HepG2 (cell line): ENCODE results near the gene VPS50. TPM values are rescaled to one million over a fixed set of nuclear protein-coding genes. Genes with fewer than 3 reads are reported as not detected.

Experiments used
- BRD4 ChIP-seq: sonication (generic); formaldehyde crosslinking; IDR thresholded peaks from 2 replicates; pipeline ENCODE4 v1.4.0; 2020; ENCODE audit warnings: missing genetic modification reagents
- CC2D1A ChIP-seq: sonication (generic); formaldehyde crosslinking; IDR thresholded peaks from 2 replicates; pipeline ENCODE4 v1.8.1; 2023; ENCODE audit warnings: mild to moderate bottlenecking, missing genetic modification reagents
- CENPT ChIP-seq: sonication (generic); formaldehyde crosslinking; IDR thresholded peaks from 2 replicates; pipeline ENCODE4 v1.8.0; 2022; ENCODE audit warnings: low read depth, mild to moderate bottlenecking, moderate library complexity, missing genetic modification reagents
- EZH2 ChIP-seq: conservative IDR thresholded peaks from 2 replicates; pipeline ENCODE4 v1.6.1; 2012; ENCODE audit warnings: mild to moderate bottlenecking, low read depth, low read length, moderate library complexity
- IKZF1 ChIP-seq: fragments of 450-650 bp; IDR thresholded peaks from 2 replicates; pipeline ENCODE4 v1.7.1; 2016
- MIXL1 ChIP-seq: IDR thresholded peaks from 2 replicates; pipeline ENCODE4 v1.6.1; 2016
- NAIF1 ChIP-seq: sonication (generic); formaldehyde crosslinking; IDR thresholded peaks from 2 replicates; pipeline ENCODE4 v1.5.0; 2020; ENCODE audit warnings: mild to moderate bottlenecking, missing genetic modification reagents, borderline replicate concordance
- NR2C2 ChIP-seq: sonication (generic); formaldehyde crosslinking; IDR thresholded peaks from 2 replicates; pipeline ENCODE4 v1.4.0; 2020; ENCODE audit warnings: missing genetic modification reagents, mild to moderate bottlenecking, moderate library complexity, borderline replicate concordance
- SETDB1 ChIP-seq: sonication (generic); formaldehyde crosslinking; IDR thresholded peaks from 2 replicates; pipeline ENCODE4 v1.5.1; 2020; ENCODE audit warnings: missing genetic modification reagents, mild to moderate bottlenecking, borderline replicate concordance
- SMC3 ChIP-seq: IDR thresholded peaks from 2 replicates; pipeline ENCODE4 v1.6.1; 2011; ENCODE audit warnings: low read length, improper control_type of control experiment
- SOX6 ChIP-seq, 2 experiments: fragments of 450-650 bp in 1 of 2; sonication (generic) in 1 of 2; formaldehyde crosslinking in 1 of 2; IDR thresholded peaks; 2 replicates each; pipeline versions ENCODE4 v1.4.0 to v1.6.1; 2017 to 2020; ENCODE audit warnings: antibody characterized with exemption in 1 of 2, mild to moderate bottlenecking in 1 of 2, missing genetic modification reagents in 1 of 2
- SSRP1 ChIP-seq: IDR thresholded peaks from 2 replicates; pipeline ENCODE4 v1.6.1; 2016; ENCODE audit warnings: control low read depth
- TMF1 ChIP-seq: sonication (generic); formaldehyde crosslinking; IDR thresholded peaks from 2 replicates; pipeline ENCODE4 v1.8.1; 2022; ENCODE audit warnings: low read depth, missing genetic modification reagents
- TOPORS ChIP-seq: sonication (generic); formaldehyde crosslinking; IDR thresholded peaks from 2 replicates; pipeline ENCODE4 v1.8.0; 2023; ENCODE audit warnings: mild to moderate bottlenecking, missing genetic modification reagents
- ZNF136 ChIP-seq: sonication (generic); formaldehyde crosslinking; IDR thresholded peaks from 2 replicates; pipeline ENCODE4 v1.8.1; 2022; ENCODE audit warnings: low read depth, mild to moderate bottlenecking, moderate library complexity, missing genetic modification reagents
- ZNF451 ChIP-seq: sonication (generic); formaldehyde crosslinking; IDR thresholded peaks from 2 replicates; pipeline ENCODE4 v1.5.0; 2020; ENCODE audit warnings: mild to moderate bottlenecking, missing genetic modification reagents
- ZNF562 ChIP-seq: sonication (generic); formaldehyde crosslinking; IDR thresholded peaks from 2 replicates; pipeline ENCODE4 v1.8.0; 2022; ENCODE audit warnings: missing genetic modification reagents, borderline replicate concordance
- ZNF879 ChIP-seq: sonication (generic); formaldehyde crosslinking; IDR thresholded peaks from 2 replicates; pipeline ENCODE4 v1.8.1; 2023; ENCODE audit warnings: missing genetic modification reagents
- polyA plus RNA-seq, 8 experiments: library from polyadenylated mRNA; depleted of rRNA in 3 of 8; stranded (reverse) in 7 of 8; unstranded in 1 of 8; fragments of >200 nt; fragmentation: Illumina TruSeq in 4 of 8; extraction: Trizol in 4 of 8; gene quantifications; 2 replicates each; pipeline versions ENCODE4 v1.2.1 to v1.2.3, GENCODE V29; 2011 to 2016; ENCODE audit warnings: low read depth in 4 of 8, missing spikeins in 1 of 8, mixed read lengths in 1 of 8; ENCODE audit not compliant: insufficient read depth in 1 of 8
- total RNA-seq, 5 experiments: library from RNA; depleted of rRNA; stranded (reverse); fragments of >200 nt; fragmentation: Illumina TruSeq; extraction: Trizol; gene quantifications; 2 replicates each; pipeline ENCODE4 v1.2.3, GENCODE V29; 2016; ENCODE audit warnings: low read depth in 1 of 5
- TF ChIP-seq, protein P1 (sequence below): sonication (generic); formaldehyde crosslinking; IDR thresholded peaks from 2 replicates; pipeline ENCODE4 v1.4.0; 2020; ENCODE audit warnings: missing genetic modification reagents
- TF ChIP-seq, protein P2 (sequence below), 2 experiments: sonication (generic) in 1 of 2; formaldehyde crosslinking in 1 of 2; IDR thresholded peaks; 2 replicates each; pipeline versions ENCODE4 v1.5.1 to v1.6.1; 2011 to 2020; ENCODE audit warnings: borderline replicate concordance in 1 of 2, low read depth in 1 of 2, low read length in 1 of 2, mild to moderate bottlenecking in 1 of 2, missing genetic modification reagents in 1 of 2, moderate library complexity in 1 of 2
- TF ChIP-seq, protein P3 (sequence below): sonication (generic); formaldehyde crosslinking; IDR thresholded peaks from 2 replicates; pipeline ENCODE4 v1.5.1; 2020; ENCODE audit warnings: missing genetic modification reagents, mild to moderate bottlenecking, borderline replicate concordance
- TF ChIP-seq, protein P4 (sequence below): IDR thresholded peaks from 2 replicates; pipeline ENCODE4 v1.6.1; 2016; ENCODE audit warnings: missing genetic modification reagents, missing compliant biosample characterization
- TF ChIP-seq, protein P5 (sequence below): sonication (generic); formaldehyde crosslinking; IDR thresholded peaks from 2 replicates; pipeline ENCODE4 v1.5.0; 2020; ENCODE audit warnings: missing genetic modification reagents

Gene VPS50
- total and polyA plus RNA-seq, 2 of the 13 experiments (the other 11 are each of a cell fraction or from before 2014, with no cell fraction given) = 10.3 to 20.4 TPM

DNA sequence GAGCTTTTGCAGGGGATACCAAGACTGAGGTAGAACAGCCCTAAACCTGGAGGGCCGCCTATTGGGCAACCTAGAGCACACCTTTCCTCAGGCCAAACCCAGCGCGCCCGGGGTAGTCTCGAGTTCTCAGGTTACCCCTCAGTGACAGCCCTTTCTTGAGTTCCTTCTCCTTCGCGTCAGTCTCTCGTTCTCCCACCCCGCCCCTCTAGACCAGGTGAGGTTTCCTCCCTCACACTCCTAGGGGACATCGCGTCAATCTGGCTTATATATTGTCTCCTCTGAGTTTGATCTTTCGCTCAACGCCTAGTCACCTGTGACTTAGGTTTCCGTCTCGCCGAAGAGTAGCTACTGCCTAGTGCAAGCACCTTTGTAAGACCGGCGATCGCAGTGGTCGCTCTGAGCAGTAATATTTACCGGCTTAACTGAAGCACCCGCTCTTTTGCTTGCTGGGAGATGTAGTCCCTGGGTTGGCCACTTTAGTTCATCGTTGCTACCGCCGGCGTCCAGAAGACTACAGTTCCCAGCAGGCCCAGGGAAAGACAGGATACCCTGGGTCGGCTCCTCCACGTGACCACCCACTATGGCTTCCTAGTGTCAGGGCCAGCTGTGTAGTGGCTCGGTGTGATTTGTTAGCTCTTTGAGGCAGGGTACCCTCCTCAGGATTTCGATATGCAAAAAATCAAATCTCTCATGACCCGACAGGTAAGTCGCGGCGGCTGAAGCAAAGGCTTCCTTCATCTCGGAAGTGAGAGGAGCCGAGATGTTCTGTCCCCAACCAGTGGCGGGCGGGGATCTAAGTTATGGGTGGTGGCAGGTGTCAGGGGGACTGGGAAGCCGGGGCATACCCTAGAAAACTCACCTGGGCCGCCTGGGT, at the start of gene VPS50 (continued):
- TF ChIP-seq CC2D1A (CRISPR knock-in tag) (no peak), SOX6 (IDR thresholded peaks at IDR 0.05) (no peak), SOX6 (CRISPR knock-in tag; IDR thresholded peaks at IDR 0.05) (peak; percentile 55), ZNF562 (no peak), NR2C2 (CRISPR knock-in tag) (peak; percentile 97), EZH2 (no peak), SETDB1 (no peak), TMF1 (no peak), NAIF1 (CRISPR knock-in tag) (no peak), MIXL1 (CRISPR knock-in tag) (no peak), IKZF1 (no peak), ZNF136 (CRISPR knock-in tag) (no peak), SMC3 (no peak), BRD4 (CRISPR knock-in tag) (no peak), SSRP1 (CRISPR knock-in tag) (no peak), TOPORS (CRISPR knock-in tag) (no peak), ZNF879 (CRISPR knock-in tag) (no peak), CENPT (no peak), ZNF451 (CRISPR knock-in tag) (no peak)
- TF ChIP-seq, protein P1, sequence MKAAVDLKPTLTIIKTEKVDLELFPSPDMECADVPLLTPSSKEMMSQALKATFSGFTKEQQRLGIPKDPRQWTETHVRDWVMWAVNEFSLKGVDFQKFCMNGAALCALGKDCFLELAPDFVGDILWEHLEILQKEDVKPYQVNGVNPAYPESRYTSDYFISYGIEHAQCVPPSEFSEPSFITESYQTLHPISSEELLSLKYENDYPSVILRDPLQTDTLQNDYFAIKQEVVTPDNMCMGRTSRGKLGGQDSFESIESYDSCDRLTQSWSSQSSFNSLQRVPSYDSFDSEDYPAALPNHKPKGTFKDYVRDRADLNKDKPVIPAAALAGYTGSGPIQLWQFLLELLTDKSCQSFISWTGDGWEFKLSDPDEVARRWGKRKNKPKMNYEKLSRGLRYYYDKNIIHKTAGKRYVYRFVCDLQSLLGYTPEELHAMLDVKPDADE (CRISPR knock-in tag) = no peak
- TF ChIP-seq, protein P2, sequence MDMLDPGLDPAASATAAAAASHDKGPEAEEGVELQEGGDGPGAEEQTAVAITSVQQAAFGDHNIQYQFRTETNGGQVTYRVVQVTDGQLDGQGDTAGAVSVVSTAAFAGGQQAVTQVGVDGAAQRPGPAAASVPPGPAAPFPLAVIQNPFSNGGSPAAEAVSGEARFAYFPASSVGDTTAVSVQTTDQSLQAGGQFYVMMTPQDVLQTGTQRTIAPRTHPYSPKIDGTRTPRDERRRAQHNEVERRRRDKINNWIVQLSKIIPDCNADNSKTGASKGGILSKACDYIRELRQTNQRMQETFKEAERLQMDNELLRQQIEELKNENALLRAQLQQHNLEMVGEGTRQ (IDR thresholded peaks at IDR 0.05; ENCODE audit: low read depth, low read length) = peak; percentile 98
- TF ChIP-seq, protein P2 (CRISPR knock-in tag; IDR thresholded peaks at IDR 0.05; ENCODE audit: borderline replicate concordance) = peak; percentile 100; the same call in 1 of the 2 replicates
- TF ChIP-seq, protein P3, sequence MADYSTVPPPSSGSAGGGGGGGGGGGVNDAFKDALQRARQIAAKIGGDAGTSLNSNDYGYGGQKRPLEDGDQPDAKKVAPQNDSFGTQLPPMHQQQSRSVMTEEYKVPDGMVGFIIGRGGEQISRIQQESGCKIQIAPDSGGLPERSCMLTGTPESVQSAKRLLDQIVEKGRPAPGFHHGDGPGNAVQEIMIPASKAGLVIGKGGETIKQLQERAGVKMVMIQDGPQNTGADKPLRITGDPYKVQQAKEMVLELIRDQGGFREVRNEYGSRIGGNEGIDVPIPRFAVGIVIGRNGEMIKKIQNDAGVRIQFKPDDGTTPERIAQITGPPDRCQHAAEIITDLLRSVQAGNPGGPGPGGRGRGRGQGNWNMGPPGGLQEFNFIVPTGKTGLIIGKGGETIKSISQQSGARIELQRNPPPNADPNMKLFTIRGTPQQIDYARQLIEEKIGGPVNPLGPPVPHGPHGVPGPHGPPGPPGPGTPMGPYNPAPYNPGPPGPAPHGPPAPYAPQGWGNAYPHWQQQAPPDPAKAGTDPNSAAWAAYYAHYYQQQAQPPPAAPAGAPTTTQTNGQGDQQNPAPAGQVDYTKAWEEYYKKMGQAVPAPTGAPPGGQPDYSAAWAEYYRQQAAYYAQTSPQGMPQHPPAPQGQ (CRISPR knock-in tag) = no peak
- TF ChIP-seq, protein P4, sequence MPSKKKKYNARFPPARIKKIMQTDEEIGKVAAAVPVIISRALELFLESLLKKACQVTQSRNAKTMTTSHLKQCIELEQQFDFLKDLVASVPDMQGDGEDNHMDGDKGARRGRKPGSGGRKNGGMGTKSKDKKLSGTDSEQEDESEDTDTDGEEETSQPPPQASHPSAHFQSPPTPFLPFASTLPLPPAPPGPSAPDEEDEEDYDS (CRISPR knock-in tag) = peak; percentile 81
- TF ChIP-seq, protein P5, sequence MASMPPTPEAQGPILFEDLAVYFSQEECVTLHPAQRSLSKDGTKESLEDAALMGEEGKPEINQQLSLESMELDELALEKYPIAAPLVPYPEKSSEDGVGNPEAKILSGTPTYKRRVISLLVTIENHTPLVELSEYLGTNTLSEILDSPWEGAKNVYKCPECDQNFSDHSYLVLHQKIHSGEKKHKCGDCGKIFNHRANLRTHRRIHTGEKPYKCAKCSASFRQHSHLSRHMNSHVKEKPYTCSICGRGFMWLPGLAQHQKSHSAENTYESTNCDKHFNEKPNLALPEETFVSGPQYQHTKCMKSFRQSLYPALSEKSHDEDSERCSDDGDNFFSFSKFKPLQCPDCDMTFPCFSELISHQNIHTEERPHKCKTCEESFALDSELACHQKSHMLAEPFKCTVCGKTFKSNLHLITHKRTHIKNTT = no peak
